NCI-H2107 (cell line): Measurements from ENCODE around the gene FRG2.
"Not testable (repeated sequence)": the region's sequence is repeated elsewhere in the genome, so short reads cannot be mapped to it uniquely, and the experiment has no call there.

Experiments used
- DNase-seq: peaks from one replicate; lab custom pipeline; 2025; lab: John Stamatoyannopoulos, UW

The FRG2 gene

DNA sequence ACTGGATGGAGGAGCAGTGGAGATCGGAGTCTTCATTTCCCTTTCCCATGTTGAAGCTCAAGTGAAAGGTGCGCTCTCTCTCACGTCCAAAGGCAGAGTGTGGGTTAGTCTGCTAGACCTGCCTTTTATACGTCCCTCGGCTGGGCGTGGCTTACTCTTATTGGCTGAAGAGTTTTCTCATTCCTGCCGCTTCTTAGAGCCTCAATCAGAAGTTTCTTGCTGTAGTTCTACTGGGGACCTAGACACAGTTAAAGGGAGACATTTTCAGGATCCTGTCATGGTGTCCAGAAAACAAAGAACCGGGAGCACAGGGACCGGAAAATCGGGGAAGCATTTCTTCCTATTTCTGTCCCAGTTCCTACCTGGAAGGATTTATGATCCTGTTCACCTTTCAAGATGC, at the start of gene FRG2:
Gene FRG2 (minus strand): TSS at position 101 of the 400 bp plus-strand sequence. CDS start 52 bp downstream, at position 49.
- DNase-seq, result not testable (repeated sequence)

DNA sequence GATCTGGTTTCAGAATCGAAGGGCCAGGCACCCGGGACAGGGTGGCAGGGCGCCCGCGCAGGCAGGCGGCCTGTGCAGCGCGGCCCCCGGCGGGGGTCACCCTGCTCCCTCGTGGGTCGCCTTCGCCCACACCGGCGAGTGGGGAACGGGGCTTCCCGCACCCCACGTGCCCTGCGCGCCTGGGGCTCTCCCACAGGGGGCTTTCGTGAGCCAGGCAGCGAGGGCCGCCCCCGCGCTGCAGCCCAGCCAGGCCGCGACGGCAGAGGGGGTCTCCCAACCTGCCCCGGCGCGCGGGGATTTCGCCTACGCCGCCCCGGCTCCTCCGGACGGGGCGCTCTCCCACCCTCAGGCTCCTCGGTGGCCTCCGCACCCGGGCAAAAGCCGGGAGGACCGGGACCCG, 41.3 kb upstream of the FRG2 start:
- not testable (repeated sequence) for DNase-seq

DNA sequence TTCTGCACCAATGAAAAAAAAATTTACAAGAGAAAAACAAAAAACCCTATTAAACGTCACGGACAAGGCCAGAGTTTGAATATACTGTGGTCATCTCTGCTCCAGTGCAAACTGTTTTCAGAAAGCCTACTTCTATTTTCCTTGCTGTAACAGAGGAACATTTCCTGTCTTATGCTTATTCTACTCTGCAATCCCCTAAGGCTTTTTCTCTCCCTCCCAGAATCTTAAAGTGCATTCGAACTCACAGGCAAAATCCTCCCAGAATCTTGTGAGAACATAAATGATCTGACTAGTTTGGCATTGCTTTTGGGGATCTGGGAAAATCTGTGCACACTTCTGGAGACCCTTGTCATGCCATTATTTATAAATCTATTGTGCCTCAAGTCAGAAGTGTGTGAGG, 37.7 kb upstream of the FRG2 start:
- not testable (repeated sequence) for DNase-seq

DNA sequence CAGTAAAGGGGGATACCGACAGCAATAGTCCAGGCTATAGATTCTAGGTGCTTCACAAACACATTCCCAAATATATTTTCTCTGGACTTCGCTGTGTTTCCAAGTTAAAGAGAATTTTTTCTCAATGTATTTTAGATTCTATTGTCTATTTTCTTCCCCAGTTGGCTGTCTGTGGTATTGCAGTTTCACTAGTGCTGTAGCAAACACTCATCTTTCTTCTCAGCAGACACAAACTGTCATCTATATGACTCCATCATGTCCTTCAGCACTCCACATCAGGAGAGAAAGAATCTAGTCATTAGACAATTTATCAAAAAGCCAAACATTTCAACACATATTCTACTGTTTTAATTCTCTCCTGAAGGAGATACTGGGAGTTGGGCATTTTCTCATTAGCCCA, 37.3 kb upstream of the FRG2 start, which contains the start of gene DBET:
Gene DBET (plus strand): TSS at position 161 of the 400 bp plus-strand sequence.
- not testable (repeated sequence) for DNase-seq

DNA sequence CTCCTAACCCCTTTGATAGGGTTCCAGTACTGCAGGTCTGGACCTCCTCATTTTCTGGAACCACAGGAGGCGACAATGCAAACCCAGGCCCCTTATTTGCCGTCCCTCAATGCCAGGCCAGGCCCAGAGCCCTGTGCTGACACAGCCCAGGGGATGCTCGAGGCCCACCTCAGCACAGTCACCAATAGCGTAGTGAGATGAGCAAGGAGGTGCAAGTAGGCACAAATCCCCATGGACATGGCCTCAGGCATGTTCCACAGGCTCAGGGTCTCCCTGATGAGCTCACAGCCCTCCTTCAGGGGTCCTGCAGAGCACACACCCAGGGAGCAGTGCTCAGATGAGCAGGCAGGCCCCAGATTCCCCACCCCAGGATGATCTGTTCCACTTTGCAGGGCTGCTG, 31.9 kb upstream of the FRG2 start:
- DNase-seq, result not testable (repeated sequence)

DNA sequence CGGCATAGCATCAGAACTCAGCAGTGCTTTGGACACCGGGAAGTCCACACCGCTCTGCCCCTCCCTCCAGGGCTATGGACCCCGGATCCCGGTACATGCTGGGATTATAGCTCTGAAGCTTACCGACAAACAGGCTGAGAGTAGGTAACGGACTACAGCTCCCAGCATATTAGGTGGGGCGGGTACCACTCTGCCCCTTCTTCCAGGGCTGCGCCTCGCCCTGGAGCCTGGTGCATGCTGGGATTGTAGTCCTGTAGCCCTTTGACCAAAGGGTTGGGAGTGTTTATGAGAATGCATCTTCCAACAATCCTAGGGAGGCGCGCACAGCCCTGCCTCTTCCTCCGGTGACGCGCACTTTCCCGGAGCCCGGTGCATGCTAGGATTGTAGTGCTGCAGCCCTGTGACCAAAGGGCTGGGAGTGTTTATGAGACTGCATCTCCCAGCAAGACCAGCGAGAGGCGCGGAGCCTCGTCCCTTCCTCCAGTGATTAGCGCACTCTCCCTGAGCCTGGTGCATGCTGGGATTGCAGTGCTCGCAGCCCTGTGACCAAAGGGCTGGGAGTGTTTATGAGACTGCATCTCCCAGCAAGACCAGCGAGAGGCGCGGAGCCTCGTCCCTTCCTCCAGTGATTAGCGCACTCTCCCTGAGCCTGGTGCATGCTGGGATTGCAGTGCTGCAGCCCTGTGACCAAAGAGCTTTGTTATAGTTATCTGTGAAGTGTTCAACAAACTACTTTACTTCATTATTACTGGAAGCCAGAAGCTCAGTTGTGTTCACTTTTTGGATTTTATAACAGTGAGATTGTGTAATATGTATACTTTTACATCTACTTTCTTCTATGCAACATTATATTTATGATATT, 22.6 kb upstream of the FRG2 start:
- not testable (repeated sequence) for DNase-seq

DNA sequence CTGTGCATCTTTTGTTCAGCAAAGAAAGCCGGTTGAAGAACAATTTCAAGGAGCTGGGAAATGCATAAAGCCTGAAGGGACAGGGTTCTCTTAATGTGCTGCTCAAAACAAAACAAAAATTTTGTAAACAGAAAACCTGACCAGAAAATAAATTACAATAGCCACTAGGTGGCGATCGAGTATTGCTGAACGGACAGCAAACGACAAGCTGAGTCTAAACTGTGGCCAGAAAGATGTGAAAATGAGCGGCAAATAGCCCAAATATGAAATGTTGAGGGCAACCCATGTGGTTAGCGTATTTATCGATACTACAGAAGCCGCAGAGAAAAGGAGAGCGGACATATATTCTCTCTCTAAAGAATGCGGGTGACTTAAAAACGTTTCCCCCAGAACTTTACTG, 20.6 kb upstream of the FRG2 start:
- not testable (repeated sequence) for DNase-seq

DNA sequence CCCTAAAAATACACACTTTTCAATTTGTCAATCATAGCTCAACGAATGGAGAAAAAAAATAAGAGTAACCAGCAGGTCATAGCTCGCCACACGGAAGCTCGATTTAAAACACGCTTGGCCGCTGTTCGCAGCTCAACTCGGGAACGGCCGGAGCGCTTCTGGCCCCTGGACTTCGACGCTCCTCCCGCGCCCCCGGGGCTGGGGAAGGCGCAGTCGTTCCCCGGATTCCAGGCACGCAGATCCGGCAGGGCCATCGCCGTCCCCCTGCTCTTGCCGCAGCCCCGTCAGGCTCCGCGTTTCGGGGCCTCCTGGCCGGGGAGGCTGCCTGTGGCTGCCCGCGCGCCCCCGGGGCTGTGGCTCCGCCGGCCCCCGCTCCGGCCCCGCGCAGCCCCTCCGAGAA, 13.8 kb upstream of the FRG2 start:
- not testable (repeated sequence) for DNase-seq

DNA sequence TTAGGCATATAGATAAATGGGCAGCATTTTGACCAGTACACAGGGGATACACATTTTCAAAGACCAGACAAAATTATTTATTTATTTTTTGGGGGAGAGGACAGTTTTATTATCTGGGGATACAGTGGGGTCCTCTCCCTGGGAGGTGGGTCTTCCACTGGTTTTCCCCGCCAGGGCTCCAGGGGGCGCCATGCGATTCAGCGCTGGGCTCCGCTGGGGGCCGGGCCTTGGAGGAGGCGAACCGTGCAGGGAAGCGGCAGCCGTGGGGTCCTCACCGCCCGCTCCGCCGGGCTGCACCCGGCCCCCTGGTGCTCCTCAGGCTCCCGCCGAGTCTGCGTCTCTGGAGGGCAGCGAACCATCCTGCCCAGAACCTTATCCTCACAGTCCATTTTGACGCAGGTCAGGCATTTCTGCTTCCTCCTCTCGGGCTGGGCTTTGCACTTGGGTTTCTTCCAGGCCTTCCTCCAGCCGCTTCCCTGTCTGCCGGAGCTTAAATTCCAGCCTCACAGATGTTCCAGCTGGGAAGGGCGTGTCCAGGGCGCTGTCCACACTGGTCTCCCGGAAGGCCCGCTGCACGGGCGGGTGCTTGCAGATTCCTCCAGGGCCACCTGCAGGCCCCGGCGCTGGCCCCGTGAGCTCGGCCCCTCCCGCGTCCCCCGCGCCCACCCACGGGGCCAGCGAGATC, 10.8 kb upstream of the FRG2 start:
- not testable (repeated sequence) for DNase-seq

DNA sequence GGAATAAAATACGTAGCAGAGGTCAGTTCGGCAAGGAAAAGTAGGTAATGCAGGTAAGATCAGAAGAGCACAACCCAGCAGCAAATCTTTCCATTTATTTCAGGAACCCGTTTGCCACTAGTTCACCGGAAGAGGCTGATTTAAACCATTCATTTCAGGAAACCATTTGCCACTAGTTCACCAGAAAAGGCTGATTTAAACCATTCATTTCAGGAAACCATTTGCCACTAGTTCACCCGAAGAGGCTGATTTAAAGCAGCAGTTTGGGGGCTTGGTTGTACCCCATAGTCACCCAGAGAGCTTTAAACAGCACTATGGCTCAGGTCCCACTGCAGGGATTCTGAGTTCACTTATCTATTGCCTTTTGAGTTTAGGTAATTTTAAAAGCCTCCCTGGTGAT, 4.2 kb upstream of the FRG2 start:
- not testable (repeated sequence) for DNase-seq

DNA sequence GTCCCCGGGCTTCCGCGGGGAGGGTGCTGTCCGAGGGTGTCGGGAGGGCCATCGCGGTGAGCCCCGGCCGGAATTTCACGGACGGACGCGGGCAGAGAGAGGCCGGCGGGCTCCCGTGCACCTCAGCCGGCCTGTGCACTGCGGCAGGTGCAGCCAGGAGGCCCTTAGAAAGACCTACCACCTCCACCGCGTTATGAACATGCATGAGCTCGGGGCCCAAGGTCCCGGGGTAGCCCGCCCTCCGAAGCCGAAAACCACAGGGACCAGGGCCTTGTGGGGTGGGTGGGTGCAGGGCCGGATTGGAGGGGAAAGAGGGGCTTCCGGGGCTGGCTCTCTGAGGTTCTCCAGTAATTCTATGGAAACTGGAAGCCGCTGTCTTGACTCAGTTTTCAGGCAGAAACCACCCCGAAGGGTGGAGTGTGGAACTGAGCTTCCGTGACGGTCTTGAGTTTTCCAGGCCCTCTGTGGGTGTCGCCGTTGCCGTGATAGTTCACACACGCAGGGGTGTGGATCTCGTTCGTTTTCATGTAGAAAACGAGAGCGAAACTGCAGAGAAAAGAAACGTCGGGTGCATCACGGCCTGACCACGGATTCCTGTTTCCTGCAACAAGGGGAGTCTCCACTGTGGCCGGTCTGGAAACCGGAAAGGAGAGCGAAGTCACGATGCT, 4.3 kb downstream of the FRG2 start:
- DNase-seq, result not testable (repeated sequence)

DNA sequence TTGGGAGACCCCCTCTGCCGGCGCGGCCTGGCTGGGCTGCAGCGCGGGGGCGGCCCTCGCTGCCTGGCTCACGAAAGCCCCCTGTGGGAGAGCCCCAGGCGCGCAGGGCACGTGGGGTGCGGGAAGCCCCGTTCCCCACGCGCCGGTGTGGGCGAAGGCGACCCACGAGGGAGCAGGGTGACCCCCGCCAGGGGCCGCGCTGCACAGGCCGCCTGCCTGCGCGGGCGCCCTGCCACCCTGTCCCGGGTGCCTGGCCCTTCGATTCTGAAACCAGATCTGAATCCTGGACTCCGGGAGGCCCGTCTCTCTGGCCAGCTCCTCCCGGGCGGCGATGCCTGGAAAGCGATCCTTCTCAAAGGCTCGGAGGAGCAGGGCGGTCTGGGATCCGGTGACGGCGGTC, 5.1 kb downstream of the FRG2 start:
- DNase-seq, result not testable (repeated sequence)

DNA sequence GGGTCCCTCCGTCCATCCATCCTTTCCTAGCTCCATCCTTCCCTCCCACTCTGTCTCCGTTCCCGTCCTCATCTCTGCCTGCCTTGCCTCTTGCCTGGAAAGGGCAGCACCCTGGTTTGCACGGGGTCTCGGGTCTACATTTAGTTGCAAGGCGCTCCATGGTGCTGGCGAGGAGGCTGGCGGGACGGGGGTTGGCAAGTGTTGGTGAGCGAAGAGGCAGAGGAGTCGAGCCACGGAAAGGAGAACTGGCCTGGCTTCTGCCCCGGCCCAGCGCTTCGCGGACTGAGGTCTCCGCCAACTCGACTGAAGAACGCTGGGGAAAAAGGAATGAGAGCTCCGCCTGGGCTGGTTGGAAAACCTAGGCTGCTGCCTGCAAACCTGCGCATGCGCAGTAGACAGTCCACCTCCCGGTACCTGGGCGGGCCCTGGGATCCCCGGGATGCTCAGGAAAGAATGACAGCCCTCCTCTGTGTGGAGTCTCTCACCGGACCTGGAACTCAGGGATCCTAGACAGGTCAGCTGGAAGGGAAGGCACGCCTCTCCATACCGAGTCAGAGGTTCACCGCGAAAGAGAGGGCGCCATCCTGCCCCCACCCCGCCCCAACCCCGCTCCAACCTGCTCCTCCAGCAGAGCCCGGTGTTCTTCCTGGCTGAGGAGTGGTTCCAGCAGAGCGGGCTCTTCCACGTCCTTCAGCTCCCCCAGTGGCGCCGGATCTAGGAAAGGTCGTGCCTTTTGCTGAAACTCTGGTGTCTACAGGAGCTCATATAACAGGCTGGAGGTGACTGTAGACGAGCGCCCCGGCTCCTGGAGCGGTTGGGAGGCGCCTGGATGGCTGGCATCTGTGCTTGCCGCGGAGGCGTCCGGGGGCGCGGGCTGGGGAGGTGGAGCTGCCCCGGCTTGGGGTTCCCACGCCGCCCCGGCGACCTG, 6.0 kb downstream of the FRG2 start:
- no peak for DNase-seq

DNA sequence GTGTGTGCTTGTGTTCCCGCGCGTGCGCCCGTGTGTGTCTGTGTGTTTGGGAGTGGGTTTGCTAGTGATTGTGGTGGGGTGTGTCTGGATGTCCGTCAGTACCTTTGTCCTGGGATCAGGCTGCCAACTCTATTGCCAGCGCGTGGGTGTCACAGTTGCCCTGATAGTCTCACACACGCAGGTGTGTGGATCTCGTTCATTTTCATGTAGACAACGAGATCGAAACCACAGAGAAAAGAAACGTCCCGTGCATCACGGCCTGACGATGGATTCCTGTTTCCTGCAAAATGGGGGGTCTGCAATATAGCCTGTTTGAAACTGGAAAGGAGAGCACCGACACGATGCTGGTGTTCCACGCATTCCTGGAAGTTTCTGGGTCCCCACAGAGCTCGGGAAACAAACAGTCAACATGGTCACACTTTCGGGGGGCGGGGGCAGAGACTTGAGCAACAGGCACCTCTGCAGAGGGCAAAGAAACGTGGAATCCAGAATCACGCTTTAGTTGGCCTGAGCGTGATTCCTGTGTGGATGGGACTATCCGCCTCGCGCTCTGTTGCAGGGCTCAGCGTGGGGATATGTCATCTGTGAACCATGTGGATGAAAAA, 7.1 kb downstream of the FRG2 start:
- DNase-seq, result not testable (repeated sequence)

DNA sequence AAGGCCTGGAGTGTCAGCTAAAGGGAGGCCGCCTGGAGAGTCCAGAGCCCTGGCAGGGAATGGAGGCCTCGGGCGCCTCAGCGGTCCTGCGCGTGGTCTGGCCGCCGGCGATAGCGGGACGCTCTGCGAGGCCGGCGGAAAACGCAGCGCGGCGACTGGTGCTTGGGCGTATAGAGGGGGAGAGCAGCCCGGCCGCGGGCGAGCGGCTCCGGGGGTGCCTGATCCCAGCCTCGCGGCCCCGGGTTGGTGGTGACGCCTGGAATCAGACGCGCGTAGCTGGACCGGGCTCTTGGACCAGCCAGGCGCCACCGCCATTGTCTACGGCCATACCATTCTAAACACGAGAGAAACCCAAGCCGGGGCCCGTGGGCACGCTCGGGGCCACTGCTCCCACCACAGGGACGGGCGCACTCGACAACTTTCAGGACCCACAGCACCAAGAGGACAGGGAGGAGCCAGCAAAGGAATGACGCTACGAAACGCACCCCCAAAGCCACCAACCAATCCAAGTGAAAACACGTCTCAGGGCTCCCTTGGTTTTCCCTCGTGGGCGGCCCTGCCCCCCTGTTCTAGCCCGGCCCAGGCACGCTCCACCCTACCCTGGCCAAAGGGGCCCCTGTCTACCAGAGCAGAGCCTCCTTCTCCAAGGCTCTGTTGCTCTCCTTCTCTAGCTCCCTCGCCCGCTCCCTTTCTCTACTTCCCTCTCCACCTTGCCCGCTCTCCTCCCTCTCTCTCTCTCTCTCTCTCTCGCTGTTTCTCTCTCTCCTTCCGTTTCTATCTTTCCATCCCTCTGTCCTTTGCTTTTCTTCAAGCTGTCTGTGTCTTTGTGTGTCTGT, 7.8 kb downstream of the FRG2 start:
- no peak for DNase-seq

DNA sequence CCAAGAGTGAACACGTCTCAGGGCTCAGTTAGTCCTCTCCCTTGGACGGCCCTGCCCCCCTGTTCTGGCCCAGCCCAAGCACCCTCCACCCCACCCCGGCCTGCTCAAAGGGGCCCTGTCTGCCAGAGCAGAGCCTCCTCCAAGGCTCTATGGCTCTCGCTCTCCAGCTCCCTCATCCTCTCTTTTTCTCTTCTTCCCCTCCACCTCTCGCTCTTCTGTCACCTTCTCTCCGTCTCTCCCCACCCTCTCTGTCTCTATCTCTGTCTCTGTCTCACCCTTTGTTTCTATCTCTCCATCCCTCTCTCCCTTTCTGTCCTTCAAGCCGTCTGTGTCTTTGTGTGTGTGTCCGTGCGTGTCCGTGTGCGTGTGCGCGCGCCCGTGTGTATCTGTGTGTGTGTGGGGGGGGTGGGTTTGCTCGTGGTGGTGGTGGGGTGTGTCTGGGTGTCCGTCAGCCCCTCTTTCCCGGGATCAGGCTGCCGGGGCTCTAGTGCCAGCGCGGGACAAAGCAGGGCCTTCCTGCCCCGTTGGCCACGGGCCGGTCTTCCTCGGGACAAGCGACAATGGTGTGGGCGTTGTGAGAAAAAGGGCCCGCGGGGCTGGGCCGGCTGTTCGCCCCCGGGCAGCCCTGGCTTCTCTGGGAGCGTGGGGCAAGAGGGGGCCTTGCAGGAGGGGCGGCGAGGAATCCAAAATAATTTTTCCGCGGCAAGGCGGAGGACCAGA, 8.7 kb downstream of the FRG2 start:
- no peak for DNase-seq

DNA sequence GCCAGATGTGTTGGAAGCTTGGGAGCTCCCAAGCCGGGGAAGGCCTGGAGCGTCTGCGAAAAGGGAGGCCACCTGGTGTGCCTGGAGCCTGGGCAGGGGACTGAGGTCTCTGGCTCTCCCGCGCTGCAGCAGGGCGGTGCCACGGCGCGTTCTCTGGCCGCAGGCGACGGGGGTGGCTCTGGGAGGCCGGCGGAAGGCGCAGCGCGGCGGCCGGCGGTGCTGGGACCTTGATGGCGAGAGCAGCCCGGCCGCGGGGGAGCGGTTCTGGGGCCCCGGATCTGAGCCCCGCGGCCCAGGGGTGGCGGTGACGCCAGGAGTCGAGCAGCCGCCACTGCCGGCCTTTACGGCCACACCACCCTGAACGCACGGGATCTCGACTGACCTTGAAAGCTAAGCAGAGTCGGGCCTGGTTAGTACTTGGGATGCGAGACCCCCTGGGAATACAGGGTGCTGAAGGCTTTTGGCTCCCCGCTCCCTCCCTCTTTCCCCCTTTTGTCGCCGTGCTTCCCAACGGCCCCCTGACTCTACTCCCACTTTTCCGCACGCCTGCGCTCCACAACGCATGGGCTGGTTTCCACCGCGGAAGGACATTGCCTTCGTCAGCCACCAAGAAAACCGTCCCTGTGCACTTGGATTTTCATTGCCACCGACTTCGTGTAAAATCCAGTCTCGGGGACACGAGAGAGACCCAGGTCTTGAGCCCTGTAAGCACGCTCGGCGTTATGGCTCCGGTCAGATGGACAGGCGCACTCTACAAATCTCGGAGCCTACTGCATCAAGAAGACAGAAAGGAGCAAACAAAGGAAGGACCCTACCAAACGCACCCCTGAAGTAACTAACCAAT, 9.5 kb downstream of the FRG2 start:
- DNase-seq, result no peak
